ENCODE data around the gene COL4A3. TPM values are rescaled to one million over a fixed set of nuclear protein-coding genes. Genes with fewer than 3 reads are reported as not detected.

The COL4A3 gene
- total and polyA plus RNA-seq, 7 experiments from 2014 or later = 0.13 to 0.69 TPM; not detected in 5

DNA sequence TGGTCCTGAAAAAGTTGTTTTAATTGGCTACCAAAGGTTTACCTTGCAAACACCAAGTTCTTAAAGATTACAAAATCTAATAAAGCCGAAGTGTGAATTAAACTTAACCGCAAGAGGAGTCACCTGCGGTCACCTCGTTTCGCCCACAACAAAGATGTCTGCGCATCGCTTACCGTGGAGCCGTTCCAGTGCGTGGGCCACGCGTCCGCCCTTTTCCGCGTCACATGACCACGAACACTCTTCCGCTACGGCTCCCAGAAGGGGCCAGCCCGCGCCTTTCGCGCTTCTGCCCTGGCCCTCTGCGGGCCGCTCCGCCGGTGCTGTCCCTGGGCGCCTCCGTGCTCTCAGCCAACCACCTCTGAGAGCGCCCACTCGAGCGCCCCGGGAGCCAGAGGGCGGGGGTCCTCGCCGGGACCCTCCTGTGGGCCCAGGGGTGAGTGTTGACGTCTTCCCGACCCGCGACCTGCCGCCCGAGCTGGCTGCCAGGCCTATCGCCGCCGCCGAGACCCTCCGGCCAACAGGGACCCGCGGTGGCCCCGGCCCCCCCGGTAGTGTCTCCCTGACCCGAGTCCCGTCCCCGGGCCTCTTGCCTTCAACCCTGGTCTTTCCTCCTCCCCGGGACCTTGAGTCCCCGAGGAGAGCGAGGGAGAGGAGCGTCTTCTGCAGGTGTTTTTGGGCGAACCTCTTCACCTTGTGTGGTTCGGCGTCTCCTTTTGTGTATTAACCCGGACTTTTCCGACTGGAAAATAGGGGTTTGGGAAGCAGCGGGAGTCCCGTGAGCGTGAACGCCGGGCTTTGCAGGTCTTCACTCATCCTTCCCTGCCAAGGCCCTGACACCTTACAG is 160.8 kb downstream of the COL4A3 start, which contains the start of gene MFF:
Gene MFF (plus strand): TSS at position 257 of the 844 bp plus-strand sequence. CDS start 5,415 bp downstream, outside the sequence.
- peak within 1 kb of the TSS; percentile 83 to 97 (median 95) for H3K27ac Mint-ChIP-seq
- H3K4me3 ChIP-seq (ENCODE audit: low read length) = peak within 1 kb of the TSS; percentile 76
- POLR2A ChIA-PET = interaction anchor here (0.9 kb wide), 1 partner anchor 142 kb away, joined by 3 read pairs; no protein-coding TSS in a partner anchor

DNA sequence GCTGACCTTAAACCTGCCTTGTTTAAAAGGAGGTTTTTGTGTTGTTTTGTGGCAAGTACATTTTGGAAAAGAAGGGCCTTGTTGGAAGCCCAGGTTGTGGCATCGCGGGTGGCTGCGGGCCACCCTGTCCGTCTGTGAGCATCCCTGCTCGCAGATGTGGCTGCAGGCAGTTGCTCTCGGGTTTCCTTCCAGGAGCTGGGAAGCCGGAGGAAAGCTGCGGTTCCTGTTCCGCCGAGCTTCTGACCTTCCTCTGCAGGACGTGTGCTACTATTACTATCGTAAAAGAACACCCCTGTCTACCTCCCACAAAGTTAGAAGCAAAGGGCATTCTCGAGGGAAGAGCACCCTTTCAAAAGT is 161.4 kb downstream of the COL4A3 start:
- H3K4me3 Mint-ChIP-seq = peak overlapping the region; percentile 91 to 97 (median 96)
- intact Hi-C loops (cut with micrococcal nuclease) = loop anchor here (1.0 to 5.0 kb wide), 6 partner anchors 89 to 1659 kb away; partner anchors contain the start of genes AGFG1 (in 2 of the 2), RHBDD1 (in 2 of the 2) and IRS1 (in 1 of the 2)
- Histone ChIP-seq H3K27me3 (ENCODE audit: control insufficient read depth in 2 of 2, insufficient read depth in 2 of 2, low read length in 2 of 2) (no peaks in the 10 kb centered on the region), H3K4me3 (ENCODE audit: low read length) (peak overlapping the region; percentile 76), H3K4me1 (ENCODE audit: control insufficient read depth in 2 of 2, insufficient read depth in 2 of 2, low read length in 2 of 2) (peaks cover 4 to 24% of the 10 kb centered on the region in 2 donors), H3K27ac (ENCODE audit: low read depth, low read length) (peak overlapping the region; percentile 92), H3K36me3 (ENCODE audit: control insufficient read depth in 2 of 3, insufficient read depth in 3 of 3, low read length in 3 of 3) (peaks cover 0 to 10% (median 0%) of the 10 kb centered on the region in 3 experiments), H3K9me3 (ENCODE audit: control insufficient read depth in 2 of 3, low read length in 3 of 3) (no peaks in the 10 kb centered on the region)
- peaks cover 8 to 59% (median 46%) of the 10 kb centered on the region in 7 donors for H3K4me1 Mint-ChIP-seq
- peaks cover 0 to 13% (median 0%) of the 10 kb centered on the region in 5 donors for H3K27me3 Mint-ChIP-seq
- peaks cover 0 to 15% (median 0%) of the 10 kb centered on the region in 11 donors for H3K9me3 Mint-ChIP-seq
- DNase-seq (peak in 1 of 9 donors; percentile 23), ATAC-seq (no peak)
- ChIA-PET POLR2A (interaction anchor here (0.9 to 1.0 kb wide), 2 partner anchors 138 to 141 kb away, joined by 3 read pairs; no protein-coding TSS in a partner anchor), CTCF (no interaction called here)
- peak overlapping the region; percentile 83 to 97 (median 95) for H3K27ac Mint-ChIP-seq
- H3K36me3 Mint-ChIP-seq = peaks cover 0 to 16% (median 5%) of the 10 kb centered on the region in 5 donors

More for the DNA sequence above, 160.8 kb downstream of the COL4A3 start, which contains the start of gene MFF:
- intact Hi-C loops (cut with micrococcal nuclease) = loop anchor here (1.0 to 5.0 kb wide), 6 partner anchors 88 to 1658 kb away; partner anchors contain the start of genes AGFG1 (in 2 of the 2), RHBDD1 (in 2 of the 2) and IRS1 (in 1 of the 2)
- ATAC-seq (peak; percentile 99), DNase-seq (peak; percentile 82 to 93 (median 93))
- Histone ChIP-seq H3K27ac (ENCODE audit: low read depth, low read length) (peak within 1 kb of the TSS; percentile 92), H3K4me1 (ENCODE audit: control insufficient read depth in 2 of 2, insufficient read depth in 2 of 2, low read length in 2 of 2) (peaks cover 4 to 24% of the 10 kb centered on the region in 2 donors), H3K36me3 (ENCODE audit: control insufficient read depth in 2 of 3, insufficient read depth in 3 of 3, low read length in 3 of 3) (peaks cover 0 to 6% (median 0%) of the 10 kb centered on the region in 3 experiments), H3K27me3 (ENCODE audit: control insufficient read depth in 2 of 2, insufficient read depth in 2 of 2, low read length in 2 of 2) (no peaks in the 10 kb centered on the region), H3K9me3 (ENCODE audit: control insufficient read depth in 2 of 3, low read length in 3 of 3) (no peaks in the 10 kb centered on the region)
- CTCF ChIA-PET = no interaction called here
- Mint-ChIP-seq H3K4me3 (peak within 1 kb of the TSS; percentile 91 to 97 (median 96)), H3K27me3 (peaks cover 0 to 13% (median 0%) of the 10 kb centered on the region in 5 donors), H3K4me1 (peaks cover 8 to 59% (median 46%) of the 10 kb centered on the region in 7 donors), H3K9me3 (peaks cover 0 to 15% (median 0%) of the 10 kb centered on the region in 11 donors), H3K36me3 (peaks cover 0 to 12% (median 5%) of the 10 kb centered on the region in 5 donors)

DNA sequence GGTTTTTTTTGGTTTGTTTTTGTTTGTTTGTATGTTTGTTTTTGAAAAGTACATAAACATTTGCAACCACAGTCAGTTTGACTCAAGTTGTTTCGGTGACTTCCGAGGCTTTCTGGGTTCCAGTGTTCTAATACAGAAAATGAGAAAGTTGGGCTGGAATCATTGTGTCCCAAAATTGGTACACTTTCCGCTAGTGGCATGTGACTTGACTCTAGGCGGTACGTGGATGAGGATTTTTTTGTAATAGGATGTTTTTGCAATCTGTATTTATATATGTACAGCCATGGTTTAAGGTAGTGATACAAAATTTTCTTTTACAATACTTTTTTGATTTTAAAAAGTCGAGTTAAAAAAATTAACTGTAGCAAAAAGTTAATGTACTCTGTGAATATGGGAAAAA is 162.4 kb downstream of the COL4A3 start:
- Mint-ChIP-seq H3K36me3 (peaks cover 4 to 20% (median 8%) of the 10 kb centered on the region in 5 donors), H3K4me1 (peaks cover 13 to 64% (median 46%) of the 10 kb centered on the region in 7 donors), H3K27me3 (peaks cover 0 to 13% (median 0%) of the 10 kb centered on the region in 5 donors), H3K4me3 (peak overlapping the region in 9 of 10 donors; percentile 39 to 97 (median 93)), H3K27ac (no peak overlapping the region), H3K9me3 (peaks cover 0 to 14% (median 0%) of the 10 kb centered on the region in 11 donors)
- Histone ChIP-seq H3K36me3 (ENCODE audit: control insufficient read depth in 2 of 3, insufficient read depth in 3 of 3, low read length in 3 of 3) (peaks cover 0 to 15% (median 0%) of the 10 kb centered on the region in 3 experiments), H3K9me3 (ENCODE audit: control insufficient read depth in 2 of 3, low read length in 3 of 3) (no peaks in the 10 kb centered on the region), H3K4me1 (ENCODE audit: control insufficient read depth in 2 of 2, insufficient read depth in 2 of 2, low read length in 2 of 2) (peaks cover 4 to 24% of the 10 kb centered on the region in 2 donors), H3K4me3 (ENCODE audit: low read length) (no peak overlapping the region), H3K27me3 (ENCODE audit: control insufficient read depth in 2 of 2, insufficient read depth in 2 of 2, low read length in 2 of 2) (no peaks in the 10 kb centered on the region), H3K27ac (ENCODE audit: low read depth, low read length) (no peak overlapping the region)
- ATAC-seq (no peak), DNase-seq (no peak)
- ChIA-PET POLR2A (interaction anchor here (1.0 kb wide), 1 partner anchor 137 kb away, joined by 3 read pairs; no protein-coding TSS in a partner anchor), CTCF (no interaction called here)
- intact Hi-C loops (cut with micrococcal nuclease) = loop anchor here in 1 of 2 donors (5.0 kb wide), 1 partner anchor 1659 kb away; no protein-coding TSS in a partner anchor

- POLR2A ChIA-PET = no interaction called here
- ATAC-seq (no peak), DNase-seq (no peak)
- Histone ChIP-seq H3K9me3 (ENCODE audit: control insufficient read depth in 2 of 3, low read length in 3 of 3) (no peaks in the 10 kb centered on the region), H3K36me3 (ENCODE audit: control insufficient read depth in 2 of 3, insufficient read depth in 3 of 3, low read length in 3 of 3) (peaks cover 0 to 55% (median 5%) of the 10 kb centered on the region in 3 experiments), H3K4me1 (ENCODE audit: control insufficient read depth in 2 of 2, insufficient read depth in 2 of 2, low read length in 2 of 2) (no peaks in the 10 kb centered on the region), H3K27me3 (ENCODE audit: control insufficient read depth in 2 of 2, insufficient read depth in 2 of 2, low read length in 2 of 2) (no peaks in the 10 kb centered on the region), H3K4me3 (ENCODE audit: low read length) (no peak overlapping the region), H3K27ac (ENCODE audit: low read depth, low read length) (no peak overlapping the region)
- Mint-ChIP-seq H3K27ac (no peak overlapping the region), H3K9me3 (no peaks in the 10 kb centered on the region), H3K4me1 (peaks cover 2 to 15% (median 8%) of the 10 kb centered on the region in 7 donors), H3K36me3 (peaks cover 21 to 65% (median 43%) of the 10 kb centered on the region in 5 donors), H3K4me3 (no peak overlapping the region), H3K27me3 (no peaks in the 10 kb centered on the region)
- CTCF ChIA-PET = no interaction called here
- intact Hi-C loops (cut with micrococcal nuclease) = no loop called here
Observed at GRCh38 chr2:227335713-227336112, 171.3 kb downstream of the COL4A3 start.

DNA sequence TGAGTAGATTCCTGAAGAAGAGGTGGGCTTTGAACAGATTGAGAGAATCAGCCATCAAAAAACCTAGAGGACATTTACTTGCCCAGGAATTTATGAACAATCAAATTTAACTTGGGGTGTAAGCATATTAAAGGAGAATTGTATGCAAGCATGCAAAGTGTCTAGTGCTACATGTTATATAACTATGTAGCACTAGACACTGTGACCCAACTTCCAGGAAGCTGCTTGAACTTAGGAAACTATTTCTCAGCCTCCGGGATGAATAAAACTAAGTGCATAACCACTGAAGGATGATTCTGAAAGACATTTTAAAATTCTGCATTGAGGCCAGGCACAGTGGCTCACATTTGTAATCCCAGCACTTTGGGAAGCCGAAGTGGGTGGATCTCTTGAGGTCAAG is 173.0 kb downstream of the COL4A3 start:
- POLR2A ChIA-PET = interaction anchor here (0.6 kb wide), 1 partner anchor 9 kb away, joined by 3 read pairs; no protein-coding TSS in a partner anchor
- no peak overlapping the region for H3K4me3 ChIP-seq (ENCODE audit: low read length)
- no peaks in the 10 kb centered on the region for H3K27me3 ChIP-seq (ENCODE audit: control insufficient read depth in 2 of 2, insufficient read depth in 2 of 2, low read length in 2 of 2)
- Mint-ChIP-seq H3K27me3 (no peaks in the 10 kb centered on the region), H3K9me3 (no peaks in the 10 kb centered on the region), H3K4me1 (peaks cover 0 to 13% (median 4%) of the 10 kb centered on the region in 7 donors), H3K27ac (no peak overlapping the region), H3K4me3 (no peak overlapping the region), H3K36me3 (peaks cover 13 to 58% (median 34%) of the 10 kb centered on the region in 5 donors)
- H3K4me1 ChIP-seq (ENCODE audit: control insufficient read depth in 2 of 2, insufficient read depth in 2 of 2, low read length in 2 of 2) = no peaks in the 10 kb centered on the region
- intact Hi-C loops (cut with micrococcal nuclease) = no loop called here
- ATAC-seq (no peak), DNase-seq (no peak)
- CTCF ChIA-PET = interaction anchor here (0.6 kb wide), 2 partner anchors 21 to 42 kb away, joined by 3 to 4 read pairs; no protein-coding TSS in a partner anchor
- no peak overlapping the region for H3K27ac ChIP-seq (ENCODE audit: low read depth, low read length)
- no peaks in the 10 kb centered on the region for H3K9me3 ChIP-seq (ENCODE audit: control insufficient read depth in 2 of 3, low read length in 3 of 3)
- H3K36me3 ChIP-seq (ENCODE audit: control insufficient read depth in 2 of 3, insufficient read depth in 3 of 3, low read length in 3 of 3) = peaks cover 3 to 49% (median 5%) of the 10 kb centered on the region in 3 experiments

DNA sequence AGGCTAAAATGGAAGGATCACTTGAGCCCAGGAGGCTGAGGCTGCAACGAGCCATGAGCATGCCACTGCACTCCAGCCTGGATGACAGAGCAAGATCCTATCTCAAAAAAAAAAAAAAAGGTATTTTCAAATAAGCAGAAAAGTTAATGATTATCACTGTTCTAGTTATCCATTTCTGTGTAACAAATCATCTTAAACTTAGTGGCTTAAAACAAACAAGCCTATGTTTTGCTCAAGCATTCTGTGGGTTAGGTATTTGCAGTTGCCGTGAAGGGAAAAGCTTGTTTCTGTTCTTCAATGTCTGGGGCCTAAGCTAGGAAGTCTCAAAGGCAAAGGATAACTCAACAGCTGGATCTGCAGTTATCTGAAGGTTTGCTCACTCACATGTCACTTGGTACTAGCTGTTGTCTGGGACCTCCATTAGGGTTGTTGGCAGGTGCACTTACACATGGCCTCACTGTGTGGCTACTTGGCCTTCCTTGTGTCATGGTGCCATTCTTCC is 174.7 kb downstream of the COL4A3 start:
- Histone ChIP-seq H3K9me3 (ENCODE audit: control insufficient read depth in 2 of 3, low read length in 3 of 3) (no peaks in the 10 kb centered on the region), H3K27me3 (ENCODE audit: control insufficient read depth in 2 of 2, insufficient read depth in 2 of 2, low read length in 2 of 2) (no peaks in the 10 kb centered on the region), H3K36me3 (ENCODE audit: control insufficient read depth in 2 of 3, insufficient read depth in 3 of 3, low read length in 3 of 3) (peaks cover 3 to 35% (median 6%) of the 10 kb centered on the region in 3 experiments), H3K27ac (ENCODE audit: low read depth, low read length) (no peak overlapping the region), H3K4me3 (ENCODE audit: low read length) (no peak overlapping the region), H3K4me1 (ENCODE audit: control insufficient read depth in 2 of 2, insufficient read depth in 2 of 2, low read length in 2 of 2) (no peaks in the 10 kb centered on the region)
- DNase-seq (no peak), ATAC-seq (no peak)
- intact Hi-C loops (cut with micrococcal nuclease) = no loop called here
- Mint-ChIP-seq H3K4me3 (no peak overlapping the region), H3K27me3 (no peaks in the 10 kb centered on the region), H3K4me1 (peaks cover 0 to 13% (median 0%) of the 10 kb centered on the region in 7 donors), H3K36me3 (peaks cover 13 to 47% (median 36%) of the 10 kb centered on the region in 5 donors), H3K9me3 (no peaks in the 10 kb centered on the region), H3K27ac (peak overlapping the region in 1 of 9 donors; percentile 0)
- POLR2A ChIA-PET = no interaction called here
- CTCF ChIA-PET = interaction anchor here (1.2 kb wide), 1 partner anchor 8 kb away, joined by 3 read pairs; no protein-coding TSS in a partner anchor
